NCI-H146 treated with DMSO at 0.1 percent for 48 hours (cell line): ENCODE measurements around the gene MX2.

ENCODE experiments used
- DNase-seq: peaks from one replicate; lab custom pipeline; 2025; ENCODE audit not compliant: unreplicated experiment; lab: John Stamatoyannopoulos, UW

MX2 gene

DNA sequence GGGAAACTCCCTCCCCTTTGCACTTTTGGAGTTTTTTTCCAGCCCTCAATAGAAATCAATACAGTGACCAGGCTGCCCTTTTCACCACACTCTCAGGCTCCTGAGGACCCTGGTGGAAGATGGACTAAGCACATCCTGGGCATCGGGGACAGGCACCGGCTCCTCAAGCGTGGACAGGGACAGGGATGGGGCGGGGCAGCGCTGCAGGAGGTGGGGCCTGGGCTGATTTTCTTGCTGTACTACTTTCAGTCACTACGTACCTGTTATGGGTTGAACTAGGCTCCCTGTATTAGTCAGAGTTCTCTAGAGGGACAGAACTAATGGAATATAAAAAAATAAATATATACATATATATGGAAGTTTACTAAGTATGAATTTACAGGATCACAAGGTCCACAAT, 2.5 kb downstream of the MX2 start:
- no peak for DNase-seq

DNA sequence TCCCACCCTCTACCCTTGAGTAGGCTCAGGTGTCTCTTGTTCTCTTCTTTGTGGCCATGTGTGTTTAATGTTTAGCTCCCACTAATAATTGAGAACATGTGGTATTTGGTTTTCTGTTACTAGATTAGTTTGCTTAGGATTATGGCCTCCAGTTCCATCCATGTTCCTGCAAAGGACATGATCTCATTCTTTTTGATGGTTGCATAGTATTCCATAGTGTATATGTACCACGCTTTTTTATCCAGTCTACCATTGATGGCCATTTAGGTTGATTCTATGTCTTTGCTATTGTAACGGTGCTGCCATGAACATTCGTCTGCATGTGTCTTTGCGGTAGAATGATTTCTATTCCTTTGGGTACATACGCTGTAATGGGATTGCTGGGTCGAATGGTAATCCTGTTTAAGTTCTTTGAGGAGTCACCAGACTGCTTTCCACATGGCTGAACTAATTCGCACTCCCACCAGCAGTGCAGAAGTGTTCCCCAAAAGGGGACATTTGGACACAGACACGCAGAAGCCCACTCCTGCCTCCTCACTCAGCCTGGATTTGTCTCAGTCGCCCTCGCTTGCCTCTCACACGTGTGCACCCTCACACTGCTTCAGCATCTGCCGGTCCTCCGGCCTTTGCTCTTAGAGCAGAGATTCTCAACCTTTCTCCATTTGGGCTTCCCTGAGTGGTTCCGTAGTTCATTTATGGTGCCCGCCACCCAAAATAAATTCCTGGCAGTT, 3.7 kb downstream of the MX2 start:
- DNase-seq, result no peak

DNA sequence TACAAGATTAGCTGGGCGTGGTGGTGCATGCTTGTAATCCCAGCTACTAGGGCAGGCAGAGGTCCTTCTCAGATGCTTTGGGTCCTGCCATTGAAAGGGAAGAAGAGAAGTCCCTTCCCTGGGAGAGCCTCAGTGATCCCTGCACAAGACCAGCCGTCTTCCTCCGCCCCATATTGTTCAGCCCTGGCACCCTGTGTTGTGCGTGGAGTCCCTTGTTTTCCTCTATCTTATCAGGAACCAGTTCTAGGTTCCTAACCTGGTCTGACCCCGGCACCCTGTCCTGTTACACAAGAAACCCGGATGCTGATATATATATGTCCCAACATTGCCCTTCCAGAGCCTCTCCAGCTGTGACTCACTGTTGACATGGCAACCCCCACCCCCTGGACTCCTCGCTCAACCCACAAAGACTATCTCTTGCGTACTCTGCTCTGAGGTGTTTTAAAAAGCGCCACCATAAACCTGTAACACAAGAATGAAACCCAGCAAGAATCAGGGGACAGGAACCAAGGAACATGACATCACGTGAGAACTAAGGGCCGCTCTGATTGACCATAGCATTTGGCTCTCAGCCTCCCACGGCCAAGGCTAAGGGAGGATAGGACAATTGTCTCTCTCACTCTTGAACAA, 4.8 kb downstream of the MX2 start:
- no peak for DNase-seq

DNA sequence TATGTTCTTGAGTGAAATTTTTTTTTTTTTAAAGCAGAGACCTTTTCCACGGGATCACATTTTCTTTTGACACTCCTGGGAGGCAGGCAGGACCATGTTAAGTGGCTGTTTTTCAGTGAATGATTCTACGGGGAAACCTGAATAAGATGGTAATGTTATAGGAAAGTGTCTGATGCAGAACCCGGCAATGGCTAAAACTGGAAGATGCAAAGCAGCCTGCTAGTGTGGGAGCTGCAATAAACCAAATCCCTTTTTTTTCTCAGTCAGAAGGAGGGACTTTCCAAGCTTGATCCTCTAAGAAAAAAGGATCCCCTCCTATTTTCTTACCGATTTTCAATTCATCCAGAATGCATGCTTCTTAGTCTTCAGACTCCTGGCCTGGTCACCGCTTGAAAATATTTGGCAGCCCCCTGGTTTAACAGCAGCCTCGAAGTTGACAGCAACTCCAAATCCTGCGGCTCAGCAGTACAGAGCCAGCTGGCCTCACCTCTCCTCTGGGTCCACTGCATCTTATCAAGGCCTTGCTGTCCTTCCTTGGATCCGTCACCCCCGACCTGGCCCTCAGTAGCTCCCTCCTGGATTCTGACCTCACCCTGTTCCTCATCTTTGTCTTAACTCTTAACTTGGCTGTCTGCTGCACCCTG, 5.6 kb downstream of the MX2 start:
- no peak for DNase-seq

DNA sequence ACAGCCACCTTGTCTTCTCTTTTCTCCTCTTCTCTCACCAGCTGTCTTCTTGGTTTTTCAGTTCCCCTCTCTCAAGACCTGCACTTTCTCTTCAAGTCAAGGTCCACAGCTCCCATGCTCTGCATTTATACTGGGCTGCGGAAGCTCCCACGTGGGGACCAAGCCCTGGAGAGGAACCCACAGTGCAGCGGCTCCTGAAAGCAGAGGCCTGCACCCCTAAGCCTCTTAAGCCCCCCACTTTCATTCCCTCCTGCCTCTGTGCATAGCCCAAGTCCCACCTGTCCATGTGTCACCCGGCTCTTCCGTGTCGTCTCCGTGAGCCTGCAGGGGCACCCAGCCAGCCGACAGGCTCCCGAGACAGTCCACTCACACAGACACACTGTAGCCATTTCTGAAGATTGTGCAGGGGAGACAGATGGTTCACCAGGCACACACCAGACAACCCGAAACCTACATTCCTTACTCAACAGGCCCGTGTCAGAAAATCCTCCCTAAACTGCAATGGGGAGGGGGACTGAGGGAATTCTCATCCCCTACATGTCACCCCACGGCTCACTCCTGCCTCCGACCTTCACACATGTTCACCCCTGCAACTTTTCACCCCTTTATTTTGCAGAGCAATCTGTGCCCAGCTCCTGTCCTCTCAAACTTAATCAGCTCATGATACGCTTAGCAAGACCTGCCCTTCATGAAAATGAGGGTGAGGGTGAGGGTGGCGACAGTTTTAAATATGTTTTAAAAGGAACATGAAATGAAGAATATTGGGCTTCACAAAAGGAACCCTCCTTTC, 6.3 kb downstream of the MX2 start:
- no peak for DNase-seq

DNA sequence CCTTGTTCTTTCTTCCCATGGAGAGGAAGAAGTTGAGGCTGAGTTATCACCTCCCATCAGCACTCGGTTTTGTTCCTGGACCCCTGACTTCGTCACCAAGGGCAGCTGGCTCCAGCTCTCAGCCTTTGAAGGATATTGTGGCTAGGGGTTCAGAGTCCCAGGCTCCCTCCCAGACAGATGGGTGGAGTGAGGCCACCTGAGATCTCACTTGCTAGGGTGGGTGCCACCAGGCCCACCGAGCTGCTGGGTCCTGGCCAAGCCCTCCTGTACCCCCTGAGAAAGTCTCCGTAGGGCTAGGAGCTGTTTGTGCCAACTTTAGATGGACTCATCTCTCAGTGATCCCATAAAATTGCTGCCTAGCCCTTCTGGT, 6.9 kb downstream of the MX2 start:
- no peak for DNase-seq

DNA sequence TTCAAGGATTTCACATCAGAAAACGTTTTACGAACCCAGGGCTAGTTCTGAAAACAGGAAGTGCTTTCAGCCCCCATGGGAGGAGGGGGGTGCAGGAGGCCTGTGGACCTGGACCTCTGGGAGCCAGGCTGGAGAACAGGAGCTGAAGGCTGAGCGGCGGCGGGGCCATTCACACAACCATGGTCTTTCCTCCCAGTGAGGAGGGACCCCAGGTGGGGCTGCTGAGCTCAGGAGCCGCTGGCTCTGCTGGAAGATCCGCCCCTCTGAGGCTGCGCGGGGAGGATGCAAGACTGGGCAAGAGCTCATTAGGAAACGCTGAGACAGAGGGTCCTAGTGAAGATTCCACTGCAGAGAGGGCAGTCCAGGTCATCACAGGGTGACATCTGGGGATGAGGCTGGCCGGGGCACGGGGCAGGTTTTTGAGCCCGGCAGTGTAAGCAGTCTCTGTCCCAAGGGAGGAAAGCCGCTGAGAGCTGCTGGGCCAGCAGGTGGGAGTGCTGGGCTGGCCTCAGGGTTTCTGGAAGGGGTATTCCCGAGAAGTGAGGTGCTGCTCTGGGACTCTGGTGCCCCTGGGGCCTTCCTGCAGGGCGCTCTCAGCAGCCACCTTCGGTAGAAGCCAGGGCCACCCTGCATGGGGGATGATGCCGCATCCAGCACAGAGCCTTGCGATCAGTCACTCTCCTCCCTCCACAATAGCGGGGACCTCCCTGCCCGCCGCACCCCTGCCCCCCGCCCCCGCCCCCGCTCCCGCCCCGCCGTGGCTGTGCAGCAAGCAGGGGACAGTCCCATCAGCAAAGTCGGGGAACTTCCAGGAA, 7.5 kb downstream of the MX2 start:
- no peak for DNase-seq

DNA sequence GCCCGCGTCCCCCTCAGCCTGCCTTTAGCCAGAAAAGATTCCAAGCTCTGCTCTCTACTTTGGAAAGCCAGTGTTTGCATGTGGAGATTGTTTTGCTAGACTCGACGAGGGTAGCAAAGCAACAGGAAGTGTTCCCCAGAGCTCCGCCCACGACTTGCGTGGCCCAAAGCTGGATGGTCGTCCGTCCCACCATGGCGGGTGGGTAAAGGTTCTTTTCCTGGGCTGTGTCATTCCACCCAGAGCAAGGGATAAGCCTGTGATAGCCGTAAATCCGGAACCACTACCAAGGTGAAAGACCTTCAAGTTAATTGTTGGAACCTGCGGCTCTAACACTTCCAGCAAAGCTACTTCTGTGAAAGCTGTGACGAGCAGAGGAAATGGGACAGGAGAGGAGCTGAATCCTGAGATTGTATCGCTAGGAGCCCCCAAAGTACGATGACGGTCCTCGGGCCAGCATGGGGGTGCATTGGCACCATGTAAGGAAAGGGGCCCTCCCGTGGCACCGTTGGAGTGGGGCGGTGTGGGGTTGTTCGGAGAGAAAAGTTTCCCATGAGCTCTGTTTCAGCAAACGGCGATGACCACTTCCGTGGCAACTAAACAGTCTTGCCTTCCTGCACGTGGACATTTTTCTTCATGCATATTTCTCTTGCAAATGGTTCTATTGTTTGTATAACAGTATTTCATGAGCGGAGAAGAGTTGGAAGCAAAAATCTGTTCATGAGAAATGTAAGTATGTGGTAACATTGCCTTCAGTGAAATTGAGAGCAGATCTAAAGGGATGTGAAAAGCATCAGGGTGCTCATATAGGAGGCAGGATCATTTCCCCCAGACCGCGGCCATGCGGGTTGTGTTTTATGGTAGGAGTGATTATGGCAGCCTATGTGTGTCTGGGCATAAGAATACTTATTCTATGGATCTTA, 8.4 kb downstream of the MX2 start:
- no peak for DNase-seq

DNA sequence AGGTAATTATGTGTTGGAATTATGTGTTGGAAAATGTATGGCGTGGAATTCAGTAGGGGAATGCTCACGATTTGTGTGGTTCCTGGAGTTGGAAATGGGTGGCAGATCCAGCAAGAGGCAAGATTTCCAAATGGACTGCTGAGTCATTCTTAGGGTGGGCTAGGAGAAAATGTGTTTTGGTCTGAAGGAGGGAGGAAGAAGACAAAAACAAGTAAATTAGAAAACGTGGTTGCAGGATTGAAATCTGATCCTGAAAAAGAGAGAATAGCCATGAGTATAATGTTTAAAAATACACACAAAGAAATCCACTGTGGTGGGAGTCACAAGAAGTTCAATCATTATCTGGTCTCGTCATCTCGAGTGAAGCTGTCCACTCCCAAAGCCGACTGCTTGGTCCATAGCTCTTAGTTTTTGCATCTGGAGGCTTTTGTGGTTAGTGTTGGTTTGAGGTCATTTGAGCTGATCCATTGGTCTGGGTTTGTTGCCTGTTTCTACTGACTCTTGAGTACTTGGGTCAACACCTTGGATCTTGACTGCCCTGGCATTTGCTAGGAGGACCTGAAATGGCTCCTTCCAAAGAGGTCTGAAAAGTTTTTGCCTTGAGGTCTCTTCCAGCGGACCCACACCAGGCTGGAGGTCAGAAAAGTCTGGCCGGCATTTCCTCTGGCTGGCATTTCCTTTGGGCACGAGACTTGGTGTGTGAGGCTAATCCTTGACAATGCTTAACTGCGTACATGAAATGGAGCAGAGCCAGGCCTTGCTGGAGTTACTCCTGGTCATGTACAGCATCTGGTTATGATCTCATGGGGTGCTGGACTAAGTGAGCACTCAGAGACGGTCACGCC, 9.2 kb downstream of the MX2 start:
- no peak for DNase-seq

DNA sequence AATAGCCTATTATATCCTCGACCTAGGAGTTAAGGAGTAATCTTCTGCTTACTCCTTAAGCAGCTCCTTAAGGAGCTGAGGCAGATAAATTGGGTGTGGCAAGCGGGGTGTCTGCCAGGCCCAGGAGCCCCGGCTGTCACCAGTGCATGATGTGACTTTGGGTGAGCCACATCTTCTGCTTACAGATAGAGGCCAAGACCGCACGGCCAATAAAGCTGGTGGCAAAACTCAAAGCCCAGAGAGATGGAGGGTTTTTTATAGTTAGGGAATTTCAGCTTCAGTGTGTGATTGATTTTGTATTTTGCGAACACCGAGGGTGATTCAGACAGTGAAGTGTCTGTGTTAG, 9.8 kb downstream of the MX2 start:
- DNase-seq, result no peak

DNA sequence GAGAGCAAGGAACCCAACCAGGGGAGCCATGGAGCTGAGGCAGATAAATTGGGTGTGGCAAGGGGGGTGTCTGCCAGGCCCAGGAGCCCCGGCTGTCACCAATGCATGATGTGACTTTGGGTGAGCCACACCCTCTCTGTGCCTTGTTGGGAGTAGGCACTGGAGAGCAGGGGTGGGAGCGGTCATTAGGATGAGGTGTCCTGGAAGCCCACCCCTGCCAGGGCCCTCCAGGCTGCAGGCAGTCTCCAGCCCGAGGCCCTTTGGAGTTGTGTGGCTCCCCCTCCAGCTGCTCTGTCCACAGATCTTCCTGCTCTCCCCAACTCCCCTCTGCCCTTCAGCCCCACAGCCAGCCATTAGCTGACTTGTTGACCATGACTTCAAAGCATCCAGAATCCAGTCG, 11.4 kb downstream of the MX2 start:
- no peak for DNase-seq

DNA sequence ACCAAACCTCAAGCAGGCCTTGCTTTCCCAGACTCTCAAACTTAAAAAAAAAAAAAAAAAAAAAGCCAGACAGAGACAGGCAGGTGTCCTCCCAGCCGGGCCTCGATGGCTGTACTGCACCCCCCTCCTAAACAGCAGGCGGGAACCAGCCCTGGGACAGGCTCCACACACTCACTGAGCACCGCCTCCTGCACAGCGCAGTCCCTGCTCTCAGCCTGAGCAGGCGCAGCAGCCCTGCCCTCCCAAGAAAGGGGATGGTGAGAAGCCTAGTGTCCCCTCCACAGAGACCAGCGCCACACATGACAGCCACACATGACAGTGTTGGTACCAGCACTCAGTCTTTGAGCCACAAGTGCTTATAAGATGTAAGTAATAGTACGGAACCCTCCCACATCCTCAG, 11.9 kb downstream of the MX2 start:
- no peak for DNase-seq

DNA sequence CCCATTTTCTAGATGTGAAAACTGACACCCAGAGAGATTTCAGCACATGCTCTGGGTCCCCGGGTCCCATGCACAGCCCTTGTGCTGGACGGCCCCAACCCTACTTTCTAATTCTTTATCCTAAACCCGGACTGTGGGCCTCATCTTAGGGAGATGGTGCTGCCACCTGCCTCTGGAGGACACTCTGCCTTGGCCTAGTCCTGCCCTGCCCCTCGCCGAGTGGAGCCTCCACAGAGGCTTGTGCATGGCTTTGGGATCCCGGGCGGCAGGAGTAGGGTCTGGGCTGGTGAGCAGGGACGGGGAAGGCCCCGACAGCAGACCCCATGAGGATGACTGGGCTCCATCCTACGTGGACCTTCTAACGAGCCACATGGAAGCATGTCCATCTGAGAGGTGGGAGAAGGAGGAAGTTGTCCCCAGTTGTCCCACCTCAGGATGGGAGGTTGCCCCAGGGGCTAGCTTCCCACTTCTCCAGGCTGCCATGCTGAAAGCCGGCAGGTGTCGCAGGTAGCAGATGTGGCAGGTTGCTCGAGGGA, 12.4 kb downstream of the MX2 start:
- DNase-seq, result no peak

DNA sequence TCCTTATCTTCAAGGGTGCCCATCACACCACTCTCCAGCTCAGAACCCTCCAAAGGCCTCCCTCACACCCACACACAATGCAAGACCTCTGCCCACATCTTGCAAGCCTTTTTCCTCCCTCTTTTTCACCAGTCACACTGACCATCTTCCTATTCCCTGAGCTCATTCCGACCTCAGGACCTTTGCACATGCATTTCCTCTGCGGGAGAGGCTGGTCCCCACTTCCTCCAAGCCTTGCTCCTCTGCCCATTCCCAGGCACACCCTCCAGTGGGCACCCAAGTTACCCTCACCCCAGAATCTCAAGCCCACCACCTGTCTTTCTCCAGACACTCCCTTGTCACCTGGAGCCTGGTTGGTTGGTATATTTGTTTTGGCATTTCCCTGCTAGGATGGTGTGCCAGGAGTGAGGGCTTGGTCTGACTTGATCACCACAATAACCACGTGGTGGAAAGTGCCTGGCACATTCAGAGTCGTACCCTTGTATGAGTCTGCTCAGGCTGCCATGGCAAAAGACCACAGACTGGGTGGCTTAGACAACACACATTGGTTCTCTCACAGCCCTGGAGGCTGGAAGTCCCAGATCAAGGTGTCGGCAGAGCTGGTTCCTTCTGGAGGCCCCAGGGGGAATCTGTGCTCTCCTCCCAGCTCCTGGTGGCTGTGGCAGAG, 13.2 kb downstream of the MX2 start:
- no peak for DNase-seq

DNA sequence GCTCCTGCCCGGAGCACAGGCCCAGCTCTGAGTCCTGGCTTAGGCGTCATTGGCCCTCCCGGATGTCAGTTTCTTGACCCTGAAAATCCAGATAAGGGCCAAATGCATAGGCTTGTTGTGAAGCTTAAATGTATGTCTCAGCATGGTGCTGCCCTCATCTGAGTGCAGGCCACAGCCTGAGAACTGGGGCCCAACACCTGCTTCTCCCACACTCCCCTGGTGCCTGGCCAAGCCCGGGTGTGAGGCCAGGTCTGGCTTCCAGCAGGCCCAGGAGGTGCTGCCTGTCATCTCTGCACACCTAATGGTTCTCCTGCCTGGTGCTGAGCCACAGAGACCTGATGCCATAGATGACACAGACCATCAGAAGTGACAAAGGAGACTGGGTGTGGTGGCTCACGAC, 14.0 kb downstream of the MX2 start:
- no peak for DNase-seq

DNA sequence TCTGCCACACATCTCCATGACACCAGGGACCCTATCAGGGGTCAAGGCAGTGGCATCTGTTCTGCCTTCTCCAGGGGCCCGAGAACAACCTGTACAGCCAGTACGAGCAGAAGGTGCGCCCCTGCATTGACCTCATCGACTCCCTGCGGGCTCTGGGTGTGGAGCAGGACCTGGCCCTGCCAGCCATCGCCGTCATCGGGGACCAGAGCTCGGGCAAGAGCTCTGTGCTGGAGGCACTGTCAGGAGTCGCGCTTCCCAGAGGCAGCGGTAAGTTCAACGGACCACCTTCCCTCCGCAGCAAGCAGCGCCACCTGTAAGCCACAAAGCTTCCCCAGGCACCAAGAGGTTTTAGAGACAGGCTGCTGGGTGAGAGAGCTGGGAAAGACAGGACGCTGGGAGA, 15.9 kb downstream of the MX2 start:
- DNase-seq, result no peak

DNA sequence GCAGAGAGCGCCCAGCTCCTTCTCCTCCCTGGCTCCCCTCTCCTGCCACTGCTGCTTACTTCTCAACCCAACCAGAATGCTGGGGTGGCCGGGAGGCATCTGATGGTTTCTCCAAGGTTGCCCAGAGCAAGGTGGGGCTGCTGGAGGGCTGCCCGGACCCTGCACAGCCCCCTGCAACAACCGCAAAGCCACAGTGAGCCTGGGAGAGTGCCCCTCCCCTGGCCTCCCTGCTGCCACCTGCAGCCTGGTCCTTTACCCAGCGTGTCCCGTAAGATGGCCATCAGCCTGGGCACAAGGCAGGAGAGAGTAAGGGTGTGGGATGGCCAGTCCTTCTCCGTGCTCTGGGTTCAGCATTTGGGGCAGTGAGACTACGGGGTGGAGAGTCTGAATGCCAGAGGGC, 17.0 kb downstream of the MX2 start:
- DNase-seq, result no peak

DNA sequence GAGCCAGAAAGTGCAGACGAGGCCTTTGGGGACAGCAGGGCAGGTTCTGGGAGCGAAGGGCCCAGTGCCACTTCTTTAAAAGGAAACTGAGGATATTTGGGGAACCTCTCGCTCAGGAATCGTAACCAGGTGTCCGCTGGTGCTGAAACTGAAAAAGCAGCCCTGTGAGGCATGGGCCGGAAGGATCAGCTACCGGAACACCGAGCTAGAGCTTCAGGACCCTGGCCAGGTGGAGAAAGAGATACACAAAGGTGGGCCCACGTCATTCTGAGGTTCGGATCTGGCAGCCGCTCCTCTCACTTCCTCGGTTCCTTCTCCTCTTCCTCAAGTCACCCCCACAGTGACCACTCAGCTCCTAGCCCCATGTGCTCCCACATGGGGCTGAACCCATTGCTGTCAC, 18.1 kb downstream of the MX2 start:
- DNase-seq, result no peak
